HEK293 (cell line): Measurements from ENCODE around the gene CPAMD8.
"Not testable (repeated sequence)": the region's sequence is repeated elsewhere in the genome, so short reads cannot be mapped to it uniquely, and the experiment has no call there.

Source experiments
- CTCF ChIA-PET: fragments of 350-600 bp; formaldehyde crosslinking; extraction: SDS; loops from one replicate; lab custom pipeline; 2021; ENCODE audit warnings: antibody characterized with exemption; lab: Yijun Ruan, JAX
- POLR2A ChIA-PET: fragments of 300-600 bp; formaldehyde crosslinking; extraction: SDS; loops from one replicate; lab custom pipeline; 2020; ENCODE audit warnings: antibody characterized with exemption, inconsistent platforms; lab: Yijun Ruan, JAX
- H3K27ac ChIP-seq: fragments of 200-500 bp; sonication (Bioruptor generic); 2 replicates; pipeline ENCODE4 v1.5.1; 2014; ENCODE audit warnings: low read depth, low read length, control low read depth, inconsistent platforms; ENCODE audit errors: extremely low read depth
- H3K36me3 ChIP-seq, 2 experiments: fragments of 200-500 bp in 1 of 2; sonication (Bioruptor generic) in 1 of 2; 1 replicate in 1 of 2; 2 replicates in 1 of 2; pipeline ENCODE4 v1.5.1; 2014 to 2017; ENCODE audit warnings: inconsistent platforms in 2 of 2, low read length in 2 of 2; ENCODE audit not compliant: control insufficient read depth in 2 of 2, insufficient read depth in 1 of 2
- H3K4me1 ChIP-seq: fragments of 200-500 bp; sonication (Bioruptor generic); 2 replicates; pipeline ENCODE4 v1.5.1; 2014; ENCODE audit warnings: mild to moderate bottlenecking, low read length, inconsistent platforms; ENCODE audit not compliant: control insufficient read depth, insufficient read depth
- H3K4me3 ChIP-seq: 2 replicates; pipeline ENCODE4 v1.5.1; 2011; ENCODE audit warnings: low read depth, mild to moderate bottlenecking, control low read depth, low read length, moderate library complexity
- H3K9me3 ChIP-seq: fragments of 200-500 bp; sonication (Bioruptor generic); 2 replicates; pipeline ENCODE4 v1.5.1; 2014; ENCODE audit warnings: low read depth, low read length, inconsistent platforms; ENCODE audit not compliant: control insufficient read depth, insufficient read depth
- HOXC10 ChIP-seq: sonication (generic); formaldehyde crosslinking; IDR thresholded peaks from 2 replicates; pipeline ENCODE4 v1.8.1; 2023; ENCODE audit warnings: mild to moderate bottlenecking, missing genetic modification reagents
- IKZF3 ChIP-seq: fragments of 450-650 bp; IDR thresholded peaks from 2 replicates; pipeline ENCODE4 v1.5.0; 2018; ENCODE audit warnings: missing biosample characterization, mild to moderate bottlenecking, missing genetic modification characterization, moderate library complexity
- MYNN ChIP-seq: fragments of 450-650 bp; formaldehyde crosslinking; IDR thresholded peaks from 2 replicates; pipeline ENCODE4 v1.5.1; 2016; ENCODE audit warnings: missing biosample characterization, missing genetic modification characterization, borderline replicate concordance
- MZF1 ChIP-seq: fragments of 450-650 bp; formaldehyde crosslinking; IDR thresholded peaks from 2 replicates; pipeline ENCODE4 v1.5.1; 2017; ENCODE audit warnings: missing biosample characterization, missing genetic modification characterization, borderline replicate concordance
- RBAK ChIP-seq: fragments of 450-650 bp; formaldehyde crosslinking; IDR thresholded peaks from 2 replicates; pipeline ENCODE4 v1.5.1; 2016; ENCODE audit warnings: missing biosample characterization, missing genetic modification characterization
- SETDB1 ChIP-seq: IDR thresholded peaks from one replicate; pipeline ENCODE4 v1.6.1; 2017; ENCODE audit warnings: mild to moderate bottlenecking, low read length, moderate library complexity, mixed read lengths; ENCODE audit not compliant: insufficient read length
- WT1 ChIP-seq: fragments of 450-650 bp; formaldehyde crosslinking; IDR thresholded peaks from 2 replicates; pipeline ENCODE4 v1.5.1; 2016; ENCODE audit warnings: missing biosample characterization, missing genetic modification characterization
- YY1 ChIP-seq: fragments of 450-650 bp; formaldehyde crosslinking; IDR thresholded peaks from 2 replicates; pipeline ENCODE4 v1.5.1; 2018; ENCODE audit warnings: missing biosample characterization, missing genetic modification characterization
- ZBTB7A ChIP-seq: fragments of 450-650 bp; formaldehyde crosslinking; IDR thresholded peaks from 2 replicates; pipeline ENCODE4 v1.5.1; 2016; ENCODE audit warnings: low read depth, missing biosample characterization, missing genetic modification characterization
- ZFP37 ChIP-seq: fragments of 450-650 bp; formaldehyde crosslinking; IDR thresholded peaks from 2 replicates; pipeline ENCODE4 v1.5.1; 2016; ENCODE audit warnings: missing biosample characterization, missing genetic modification characterization
- ZNF138 ChIP-seq: fragments of 450-650 bp; formaldehyde crosslinking; IDR thresholded peaks from 2 replicates; pipeline ENCODE4 v1.5.1; 2016; ENCODE audit warnings: missing biosample characterization, missing genetic modification characterization, borderline replicate concordance
- ZNF324 ChIP-seq: fragments of 450-650 bp; formaldehyde crosslinking; IDR thresholded peaks from 2 replicates; pipeline ENCODE4 v1.5.1; 2016; ENCODE audit warnings: missing biosample characterization, missing genetic modification characterization
- ZNF366 ChIP-seq: fragments of 450-650 bp; formaldehyde crosslinking; conservative IDR thresholded peaks from 2 replicates; pipeline ENCODE4 v1.5.1; 2016; ENCODE audit warnings: missing biosample characterization, missing genetic modification characterization
- ZNF404 ChIP-seq: fragments of 450-650 bp; formaldehyde crosslinking; IDR thresholded peaks from 2 replicates; pipeline ENCODE4 v1.5.1; 2017; ENCODE audit warnings: missing biosample characterization, missing genetic modification characterization
- ZNF600 ChIP-seq: fragments of 450-650 bp; formaldehyde crosslinking; IDR thresholded peaks from 2 replicates; pipeline ENCODE4 v1.5.1; 2016; ENCODE audit warnings: missing biosample characterization, missing genetic modification characterization
- ZNF626 ChIP-seq: fragments of 450-650 bp; sonication (Bioruptor Pico); formaldehyde crosslinking; IDR thresholded peaks from 2 replicates; pipeline ENCODE4 v1.5.1; 2018; ENCODE audit warnings: missing biosample characterization, missing genetic modification characterization, inconsistent platforms
- TF ChIP-seq, protein P1 (sequence below): fragments of 450-650 bp; formaldehyde crosslinking; IDR thresholded peaks from 2 replicates; pipeline ENCODE4 v1.5.1; 2016; ENCODE audit warnings: missing biosample characterization, missing genetic modification characterization
- TF ChIP-seq, protein P2 (sequence below): fragments of 450-650 bp; IDR thresholded peaks from 2 replicates; pipeline ENCODE4 v1.5.1; 2018; ENCODE audit warnings: missing biosample characterization, missing genetic modification characterization
- TF ChIP-seq, protein P3 (sequence below): fragments of 450-650 bp; formaldehyde crosslinking; IDR thresholded peaks from 2 replicates; pipeline ENCODE4 v1.5.1; 2016; ENCODE audit warnings: missing biosample characterization, missing genetic modification characterization, borderline replicate concordance

The CPAMD8 gene

DNA sequence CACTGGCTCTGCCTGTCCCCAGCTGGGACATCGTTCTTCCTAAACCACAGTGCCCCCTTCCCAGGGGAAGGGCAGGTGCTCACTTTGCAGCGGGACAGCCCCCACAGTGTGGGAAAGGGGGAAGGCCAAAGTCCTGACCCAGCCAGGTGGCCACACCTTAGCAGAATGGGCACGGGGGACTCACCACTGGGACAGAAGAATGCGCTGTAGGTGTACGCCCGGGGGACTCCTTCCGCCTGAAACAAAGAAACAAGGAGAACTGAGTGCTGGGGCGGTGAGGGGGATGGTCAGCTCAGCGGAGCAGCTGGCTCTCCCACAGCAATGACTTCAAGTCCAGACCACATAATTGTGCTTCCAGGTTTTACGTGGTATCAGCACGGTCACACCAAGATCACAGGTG, 88.4 kb downstream of the CPAMD8 start:
- POLR2A ChIA-PET = no interaction called here

DNA sequence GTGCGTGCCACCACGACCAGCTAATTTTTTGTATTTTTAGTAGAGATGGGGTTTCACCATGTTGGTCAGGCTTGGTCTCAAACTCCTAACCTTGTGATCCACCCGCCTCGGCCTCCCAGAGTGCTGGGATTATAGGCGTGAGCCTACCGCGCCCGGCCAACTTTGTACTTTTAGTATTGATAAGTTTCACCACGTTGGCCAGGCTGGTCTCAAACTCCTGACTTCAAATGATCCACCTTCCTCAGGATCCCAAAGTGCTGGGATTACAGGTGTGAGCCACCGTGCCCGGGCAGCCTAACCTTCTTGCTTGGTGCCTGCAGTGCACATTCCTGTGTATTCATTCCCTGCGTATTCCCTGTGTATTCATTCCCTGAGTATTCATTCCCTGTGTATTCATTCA, 88.8 kb downstream of the CPAMD8 start:
- POLR2A ChIA-PET, H3K36me3 ChIP-seq, H3K4me3 ChIP-seq, H3K27ac ChIP-seq, CTCF ChIA-PET, H3K9me3 ChIP-seq, H3K4me1 ChIP-seq: not testable (repeated sequence)

More for the DNA sequence above, 88.4 kb downstream of the CPAMD8 start:
- Histone ChIP-seq H3K4me3 (no peak overlapping the region), H3K9me3 (no peaks in the 10 kb centered on the region; the same call in 1 of the 2 replicates), H3K27ac (no peak overlapping the region)
- CTCF ChIA-PET = no interaction called here
- TF ChIP-seq MYNN (tag by site-specific recombination) = no peak
- no peak for TF ChIP-seq ZNF600 (tag by site-specific recombination)
- no peak for TF ChIP-seq RBAK (tag by site-specific recombination)
- no peak for TF ChIP-seq ZNF138
- TF ChIP-seq YY1 = no peak
- no peak for TF ChIP-seq HOXC10 (CRISPR knock-in tag)
- TF ChIP-seq WT1 = no peak
- TF ChIP-seq, protein P1, sequence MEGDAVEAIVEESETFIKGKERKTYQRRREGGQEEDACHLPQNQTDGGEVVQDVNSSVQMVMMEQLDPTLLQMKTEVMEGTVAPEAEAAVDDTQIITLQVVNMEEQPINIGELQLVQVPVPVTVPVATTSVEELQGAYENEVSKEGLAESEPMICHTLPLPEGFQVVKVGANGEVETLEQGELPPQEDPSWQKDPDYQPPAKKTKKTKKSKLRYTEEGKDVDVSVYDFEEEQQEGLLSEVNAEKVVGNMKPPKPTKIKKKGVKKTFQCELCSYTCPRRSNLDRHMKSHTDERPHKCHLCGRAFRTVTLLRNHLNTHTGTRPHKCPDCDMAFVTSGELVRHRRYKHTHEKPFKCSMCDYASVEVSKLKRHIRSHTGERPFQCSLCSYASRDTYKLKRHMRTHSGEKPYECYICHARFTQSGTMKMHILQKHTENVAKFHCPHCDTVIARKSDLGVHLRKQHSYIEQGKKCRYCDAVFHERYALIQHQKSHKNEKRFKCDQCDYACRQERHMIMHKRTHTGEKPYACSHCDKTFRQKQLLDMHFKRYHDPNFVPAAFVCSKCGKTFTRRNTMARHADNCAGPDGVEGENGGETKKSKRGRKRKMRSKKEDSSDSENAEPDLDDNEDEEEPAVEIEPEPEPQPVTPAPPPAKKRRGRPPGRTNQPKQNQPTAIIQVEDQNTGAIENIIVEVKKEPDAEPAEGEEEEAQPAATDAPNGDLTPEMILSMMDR (tag by site-specific recombination) = no peak
- TF ChIP-seq ZNF404 = no peak
- TF ChIP-seq, protein P2, sequence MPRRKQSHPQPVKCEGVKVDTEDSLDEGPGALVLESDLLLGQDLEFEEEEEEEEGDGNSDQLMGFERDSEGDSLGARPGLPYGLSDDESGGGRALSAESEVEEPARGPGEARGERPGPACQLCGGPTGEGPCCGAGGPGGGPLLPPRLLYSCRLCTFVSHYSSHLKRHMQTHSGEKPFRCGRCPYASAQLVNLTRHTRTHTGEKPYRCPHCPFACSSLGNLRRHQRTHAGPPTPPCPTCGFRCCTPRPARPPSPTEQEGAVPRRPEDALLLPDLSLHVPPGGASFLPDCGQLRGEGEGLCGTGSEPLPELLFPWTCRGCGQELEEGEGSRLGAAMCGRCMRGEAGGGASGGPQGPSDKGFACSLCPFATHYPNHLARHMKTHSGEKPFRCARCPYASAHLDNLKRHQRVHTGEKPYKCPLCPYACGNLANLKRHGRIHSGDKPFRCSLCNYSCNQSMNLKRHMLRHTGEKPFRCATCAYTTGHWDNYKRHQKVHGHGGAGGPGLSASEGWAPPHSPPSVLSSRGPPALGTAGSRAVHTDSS (tag by site-specific recombination) = no peak
- TF ChIP-seq IKZF3 = no peak
- TF ChIP-seq ZFP37 = no peak
- no peak for TF ChIP-seq MZF1 (tag by site-specific recombination)
- TF ChIP-seq, all 188 proteins: peak for 0
- no peaks in the 10 kb centered on the region for H3K36me3 ChIP-seq
- no peaks in the 10 kb centered on the region for H3K4me1 ChIP-seq

DNA sequence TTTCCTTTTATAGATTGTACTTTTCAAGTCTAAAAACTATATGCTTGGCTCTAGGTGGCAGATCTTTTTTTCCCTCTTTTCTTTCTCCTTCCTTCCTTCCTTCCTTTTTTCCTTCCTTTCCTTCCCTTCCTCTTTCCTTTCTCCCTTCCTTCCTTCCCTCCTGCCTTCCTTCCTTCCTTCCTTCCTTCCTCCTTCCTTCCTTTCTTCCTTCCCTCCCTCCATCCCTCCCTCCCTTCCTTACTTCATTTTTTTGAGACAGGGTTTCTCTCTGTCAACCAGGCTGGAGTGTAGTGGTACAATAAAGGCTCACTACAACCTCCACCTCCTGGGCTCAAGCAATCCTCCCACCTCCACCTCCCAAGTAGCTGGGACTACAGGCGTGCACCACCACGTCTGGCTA, 89.7 kb downstream of the CPAMD8 start:
- POLR2A ChIA-PET = no interaction called here
- H3K36me3 ChIP-seq = no peaks in the 10 kb centered on the region
- TF ChIP-seq ZBTB7A (tag by site-specific recombination) (no peak), ZNF366 (peak; percentile 92)
- no peak overlapping the region for H3K4me3 ChIP-seq
- no peaks in the 10 kb centered on the region for H3K4me1 ChIP-seq
- CTCF ChIA-PET = no interaction called here
- no peaks in the 10 kb centered on the region; the same call in 1 of the 2 replicates for H3K9me3 ChIP-seq
- no peak overlapping the region for H3K27ac ChIP-seq

DNA sequence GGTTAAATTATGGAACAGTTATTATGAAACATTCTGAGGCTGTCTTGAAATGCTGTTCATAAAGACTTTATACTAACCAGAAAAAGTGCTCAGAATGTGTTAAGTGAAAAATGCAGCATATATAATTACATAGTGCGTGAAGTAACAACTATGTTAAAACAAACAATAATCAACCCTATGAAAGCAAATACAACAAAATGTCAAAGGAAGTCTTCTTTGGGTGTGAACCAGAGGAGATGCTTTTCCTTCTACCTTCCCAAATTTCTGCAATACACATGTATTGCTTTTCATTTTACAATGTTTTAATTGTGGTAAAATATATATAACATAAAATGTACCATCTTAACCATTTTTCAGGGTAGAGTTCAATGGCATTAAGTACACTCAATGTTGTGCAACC, 92.1 kb downstream of the CPAMD8 start:
- H3K27ac ChIP-seq = no peak overlapping the region
- POLR2A ChIA-PET = no interaction called here
- no peaks in the 10 kb centered on the region for H3K4me1 ChIP-seq
- TF ChIP-seq SETDB1 = peak; percentile 85
- TF ChIP-seq, protein P3, sequence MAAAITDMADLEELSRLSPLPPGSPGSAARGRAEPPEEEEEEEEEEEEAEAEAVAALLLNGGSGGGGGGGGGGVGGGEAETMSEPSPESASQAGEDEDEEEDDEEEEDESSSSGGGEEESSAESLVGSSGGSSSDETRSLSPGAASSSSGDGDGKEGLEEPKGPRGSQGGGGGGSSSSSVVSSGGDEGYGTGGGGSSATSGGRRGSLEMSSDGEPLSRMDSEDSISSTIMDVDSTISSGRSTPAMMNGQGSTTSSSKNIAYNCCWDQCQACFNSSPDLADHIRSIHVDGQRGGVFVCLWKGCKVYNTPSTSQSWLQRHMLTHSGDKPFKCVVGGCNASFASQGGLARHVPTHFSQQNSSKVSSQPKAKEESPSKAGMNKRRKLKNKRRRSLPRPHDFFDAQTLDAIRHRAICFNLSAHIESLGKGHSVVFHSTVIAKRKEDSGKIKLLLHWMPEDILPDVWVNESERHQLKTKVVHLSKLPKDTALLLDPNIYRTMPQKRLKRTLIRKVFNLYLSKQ (tag by site-specific recombination) = no peak
- TF ChIP-seq ZNF324 (tag by site-specific recombination) = no peak
- peak; percentile 84 for TF ChIP-seq ZNF626 (tag by site-specific recombination)
- TF ChIP-seq, all 188 proteins: peak for 2
- Histone ChIP-seq H3K9me3 (no peaks in the 10 kb centered on the region; the same call in 1 of the 2 replicates), H3K36me3 (no peaks in the 10 kb centered on the region), H3K4me3 (no peak overlapping the region)
- CTCF ChIA-PET = no interaction called here
